Heart left ventricle (tissue), 16 donors: ENCODE data around the gene RBMS3. TPM values are rescaled to one million over a fixed set of nuclear protein-coding genes. Genes with fewer than 3 reads are reported as not detected.
A peak's percentile ranks its signal among the peaks of the same experiment; 100 is the strongest.

Experiments
- ATAC-seq, 4 donors: fragments of 200-7000 bp; cut with Tn5 transposase; one replicate each; pipeline ENCODE4 v1.9.1; 2020 to 2022; ENCODE audit warnings: moderate library complexity in 4 of 4, mild to moderate bottlenecking in 3 of 4, moderate number of reproducible peaks in 1 of 4
- DNase-seq, 5 donors: peaks; one replicate each; pipeline ENCODE4 v3.0.0-alpha.2; 2020
- H3K27ac ChIP-seq, 12 donors: fragments of 200-600 bp; sonication (generic) in 4 of 12; one replicate each; pipeline versions ENCODE4 v1.5.0 to v1.8.0; 2016 to 2022; ENCODE audit warnings: mild to moderate bottlenecking in 2 of 12
- H3K27me3 ChIP-seq, 9 donors: fragments of 200-600 bp; sonication (generic) in 2 of 9; one replicate each; pipeline versions ENCODE4 v1.5.1 to v1.8.0; 2016 to 2022; ENCODE audit warnings: mild to moderate bottlenecking in 3 of 9
- H3K36me3 ChIP-seq, 9 donors: fragments of 200-600 bp; sonication (generic) in 2 of 9; one replicate each; pipeline versions ENCODE4 v1.5.0 to v1.8.0; 2018 to 2022; ENCODE audit warnings: mild to moderate bottlenecking in 2 of 9
- H3K4me1 ChIP-seq, 12 donors: fragments of 200-600 bp; sonication (generic) in 4 of 12; one replicate each; pipeline versions ENCODE4 v1.5.0 to v1.8.0; 2016 to 2022; ENCODE audit warnings: mild to moderate bottlenecking in 3 of 12
- H3K4me3 ChIP-seq, 12 donors: fragments of 200-600 bp; sonication (generic) in 4 of 12; one replicate each; pipeline versions ENCODE4 v1.5.0 to v1.8.0; 2017 to 2022; ENCODE audit warnings: mild to moderate bottlenecking in 9 of 12, moderate library complexity in 4 of 12
- H3K9me3 ChIP-seq, 12 donors: fragments of 200-600 bp; sonication (generic) in 4 of 12; one replicate each; pipeline versions ENCODE4 v1.5.0 to v1.8.0; 2016 to 2022; ENCODE audit warnings: mild to moderate bottlenecking in 1 of 12
- POLR2A ChIP-seq, 2 donors: fragments of 450-650 bp; IDR thresholded peaks; one replicate each; pipeline ENCODE4 v1.6.1; 2017; ENCODE audit warnings: antibody characterized with exemption in 2 of 2, mild to moderate bottlenecking in 2 of 2, moderate library complexity in 2 of 2
- WGBS, 4 donors: extraction: QIAGEN DNeasy Blood & Tissue Kit in 2 of 4; methylation state at CpG; one replicate each; pipeline versions ENCODE4 v1.1.5 to v1.1.7; 2013 to 2018; 5-methylcytosine and 5-hydroxymethylcytosine counted together
- intact Hi-C, 10 donors: fragments of 100-400 bp; cut with DNase I; formaldehyde crosslinking; loops; one replicate each; pipeline versions ENCODE4 v1.11.1 to v1.14.2; 2022
- polyA plus RNA-seq, 2 donors: library from polyadenylated mRNA; stranded (reverse); fragments of 200-250 nt; gene quantifications; one replicate each; pipeline ENCODE4 v1.2.3, GENCODE V29; 2013
- total RNA-seq, 9 donors: library from RNA; depleted of rRNA in 2 of 9; stranded (reverse); fragments of >200 nt in 2 of 9; fragmentation: NEBNext Ultra II Directional in 3 of 9; extraction: Animal tissue kit (Norgen Biotek cat#: 25700) in 3 of 9; gene quantifications; one replicate each; pipeline versions ENCODE4 v1.1.0 to v1.2.4, GENCODE V29; 2016 to 2023
- TF ChIP-seq, protein P1 (sequence below), 12 donors: fragments of 200-600 bp; sonication (generic) in 4 of 12; IDR thresholded peaks; one replicate each; pipeline versions ENCODE4 v1.5.0 to v1.8.0; 2018 to 2022; ENCODE audit warnings: antibody characterized with exemption in 12 of 12, mild to moderate bottlenecking in 5 of 12
- donor health status: ischemic (EF 13 %, LVEDD 7.1; RV severe dilation, severe dysfunction).
- donor health status: healthy with polysubstance abuse.
- donor health status: DM: no; HTN: yes; CAD: no.
- donor health status: DM: no; HTN: no; CAD: no.
- donor health status: ischemic (EF 25% LVEDD 6.9; RV normal size, moderate dysfunction).
- donor health status: ischemic (EF 25% LVEDD 5.7; RV mildly dilated, moderate dysfunction).
- donor health status: healthy.
- donor health status: DM: yes; HTN: yes; CAD: no.
- donor health status: ischemic (EF 35%, LVEDD 5.7; RV mildly dilated, moderate dysfunction).
- donor health status: nonischemic (EF 11% LVEDD 7.7; RV severe dilation, severe dysfunction).
- donor health status: DM: yes; HTN: yes; CAD: no.
- donor health status: PGD.
- donor health status: ischemic (EF 29% LVEDD 5.4; RV normal size, mild dysfunction).
- donor health status: nonischemic (EF 23%, LVEDD 6.1; RV moderate dilation, normal function).

Gene RBMS3
- total and polyA plus RNA-seq, 11 donors, result 4.8 to 35.6 (median 26.1) TPM

DNA sequence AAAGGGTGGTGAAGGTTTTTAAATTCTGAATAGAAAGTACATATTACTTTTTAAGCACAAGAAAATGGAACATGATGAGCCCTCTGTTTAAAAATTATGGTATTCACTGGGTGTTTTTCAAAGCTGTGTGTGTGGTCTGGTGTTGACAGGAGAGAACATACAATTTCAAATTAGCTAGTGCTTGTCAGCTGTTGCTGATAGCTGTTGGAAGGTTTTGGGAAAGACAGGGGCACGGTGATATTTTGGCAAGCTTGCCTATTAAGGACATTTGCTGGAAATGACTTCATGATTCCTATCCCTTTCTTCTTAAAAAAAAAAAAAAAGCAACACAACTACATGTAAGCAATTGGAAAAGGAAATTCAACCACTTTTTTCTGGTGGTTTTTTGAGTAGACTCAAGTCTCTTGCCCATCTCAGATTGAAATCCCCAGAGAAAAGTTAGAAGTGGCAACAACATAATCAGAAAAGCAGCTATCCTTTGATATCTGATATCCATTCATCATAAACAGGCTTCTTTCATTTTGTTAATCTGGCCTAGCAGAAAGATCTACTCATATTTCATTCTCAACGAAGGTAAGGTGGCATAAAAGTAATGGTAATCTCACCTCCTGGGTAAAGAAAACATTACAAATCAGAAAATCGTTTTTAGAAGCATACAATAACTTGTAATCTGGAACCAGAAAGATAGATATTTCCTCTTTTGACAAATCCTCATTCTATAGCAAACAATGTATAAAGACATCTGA lies 130.0 kb downstream of the RBMS3 start:
- DNase-seq (no peak), ATAC-seq (peak in 1 of 4 donors; percentile 59)
- Histone ChIP-seq H3K9me3 (no peaks in the 10 kb centered on the region), H3K36me3 (no peaks in the 10 kb centered on the region), H3K4me3 (no peak overlapping the region), H3K4me1 (peaks cover 0 to 83% (median 46%) of the 10 kb centered on the region in 12 donors), H3K27me3 (no peaks in the 10 kb centered on the region), H3K27ac (peak overlapping the region in 1 of 12 donors; percentile 2)
- intact Hi-C loops, result loop anchor here in 2 of 10 donors (10.0 kb wide), 2 partner anchors 126 to 334 kb away; partner anchors contain the start of gene RBMS3 (in 1 of the 2)
- WGBS, 4 donors, result 46 to 68% (median 62%) methylated on average over 3 of the region's 3 CpGs
- TF ChIP-seq, protein P1, sequence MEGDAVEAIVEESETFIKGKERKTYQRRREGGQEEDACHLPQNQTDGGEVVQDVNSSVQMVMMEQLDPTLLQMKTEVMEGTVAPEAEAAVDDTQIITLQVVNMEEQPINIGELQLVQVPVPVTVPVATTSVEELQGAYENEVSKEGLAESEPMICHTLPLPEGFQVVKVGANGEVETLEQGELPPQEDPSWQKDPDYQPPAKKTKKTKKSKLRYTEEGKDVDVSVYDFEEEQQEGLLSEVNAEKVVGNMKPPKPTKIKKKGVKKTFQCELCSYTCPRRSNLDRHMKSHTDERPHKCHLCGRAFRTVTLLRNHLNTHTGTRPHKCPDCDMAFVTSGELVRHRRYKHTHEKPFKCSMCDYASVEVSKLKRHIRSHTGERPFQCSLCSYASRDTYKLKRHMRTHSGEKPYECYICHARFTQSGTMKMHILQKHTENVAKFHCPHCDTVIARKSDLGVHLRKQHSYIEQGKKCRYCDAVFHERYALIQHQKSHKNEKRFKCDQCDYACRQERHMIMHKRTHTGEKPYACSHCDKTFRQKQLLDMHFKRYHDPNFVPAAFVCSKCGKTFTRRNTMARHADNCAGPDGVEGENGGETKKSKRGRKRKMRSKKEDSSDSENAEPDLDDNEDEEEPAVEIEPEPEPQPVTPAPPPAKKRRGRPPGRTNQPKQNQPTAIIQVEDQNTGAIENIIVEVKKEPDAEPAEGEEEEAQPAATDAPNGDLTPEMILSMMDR (IDR thresholded peaks at IDR 0.05), result no peak
- TF ChIP-seq POLR2A (IDR thresholded peaks at IDR 0.05), result no peak

DNA sequence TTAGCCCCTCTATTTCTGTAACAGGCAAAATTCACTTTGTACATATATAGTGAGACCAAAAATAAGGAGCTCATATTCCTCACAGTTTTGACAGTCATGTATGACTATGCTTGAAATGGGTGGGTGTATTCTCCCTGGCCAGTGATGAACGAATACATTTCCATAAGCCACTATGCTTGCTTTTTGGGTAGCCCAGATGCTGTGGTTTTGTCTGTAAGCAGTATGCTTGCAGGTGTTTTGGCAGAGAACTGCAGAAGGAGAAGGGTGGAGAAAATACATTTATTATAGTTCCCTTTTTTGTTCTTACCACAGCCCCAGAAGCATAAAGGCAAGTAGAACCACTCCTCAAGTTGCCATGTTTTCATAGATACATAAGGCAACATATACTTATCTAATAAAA lies 131.2 kb downstream of the RBMS3 start:
- ATAC-seq, result no peak
- H3K4me3 ChIP-seq, result no peak overlapping the region
- DNase-seq, result no peak
- H3K9me3 ChIP-seq, result no peaks in the 10 kb centered on the region
- H3K4me1 ChIP-seq, result peaks cover 0 to 80% (median 35%) of the 10 kb centered on the region in 12 donors
- no peak overlapping the region for H3K27ac ChIP-seq
- TF ChIP-seq, protein P1 (IDR thresholded peaks at IDR 0.05), result no peak
- no peak for TF ChIP-seq POLR2A (IDR thresholded peaks at IDR 0.05)
- no peaks in the 10 kb centered on the region for H3K36me3 ChIP-seq
- H3K27me3 ChIP-seq, result no peaks in the 10 kb centered on the region
- intact Hi-C loops, result loop anchor here in 2 of 10 donors (10.0 kb wide), 2 partner anchors 127 to 333 kb away; partner anchors contain the start of gene RBMS3 (in 1 of the 2)
- WGBS, 4 donors, result 0 to 88% (median 19%) methylated on average over 1 of the region's 1 CpG

DNA sequence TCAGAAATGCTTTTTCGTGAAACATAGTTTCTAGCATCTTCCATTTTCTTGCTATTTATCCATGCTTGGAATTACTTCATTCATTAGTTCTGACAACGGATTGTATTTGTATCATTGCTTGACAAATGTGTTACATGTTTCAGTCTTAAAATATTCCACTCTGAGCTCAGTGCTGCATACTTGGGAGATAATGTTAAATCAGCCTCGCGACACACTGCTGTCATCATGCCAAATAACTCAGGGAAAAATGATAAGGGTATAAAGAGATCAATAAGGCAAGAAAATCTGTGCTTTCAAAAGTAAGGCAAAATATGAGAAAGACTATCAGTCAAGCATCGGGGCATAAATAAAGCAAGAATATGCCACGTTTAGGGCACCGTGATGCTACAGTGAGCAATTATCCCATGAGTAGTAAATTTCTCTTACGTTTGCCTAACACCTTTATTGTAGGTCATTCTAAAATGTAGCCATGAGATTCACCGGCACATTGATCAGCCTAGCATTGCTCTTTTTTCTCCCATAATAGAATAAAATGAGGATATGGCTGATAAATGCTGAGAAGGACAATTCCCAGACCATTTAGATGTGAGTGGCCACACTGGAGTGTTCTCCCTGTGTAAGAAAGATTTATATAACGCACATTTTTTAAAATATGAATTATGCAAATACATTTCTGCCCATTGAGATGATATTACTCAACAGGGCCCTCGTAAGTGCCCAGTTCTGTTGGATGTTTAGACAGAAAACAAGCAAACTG lies 133.8 kb downstream of the RBMS3 start:
- Histone ChIP-seq H3K27ac (peak overlapping the region in 2 of 12 donors; percentile 1 to 19), H3K36me3 (no peaks in the 10 kb centered on the region), H3K9me3 (no peaks in the 10 kb centered on the region), H3K27me3 (no peaks in the 10 kb centered on the region), H3K4me3 (peak overlapping the region in 3 of 12 donors; percentile 1 to 24 (median 14)), H3K4me1 (peaks cover 0 to 62% (median 21%) of the 10 kb centered on the region in 12 donors)
- ATAC-seq (no peak), DNase-seq (no peak)
- WGBS, 4 donors, result 62 to 69% (median 68%) methylated on average over 11 of the region's 11 CpGs
- no peak for TF ChIP-seq POLR2A (IDR thresholded peaks at IDR 0.05)
- TF ChIP-seq, protein P1 (IDR thresholded peaks at IDR 0.05), result no peak
- intact Hi-C loops, result loop anchor here in 2 of 10 donors (10.0 kb wide), 2 partner anchors 130 to 330 kb away; partner anchors contain the start of gene RBMS3 (in 1 of the 2)
